ENCODE data around the gene CABP4. TPM values are rescaled to one million over a fixed set of nuclear protein-coding genes. Genes with fewer than 3 reads are reported as not detected.

CABP4 gene
- total and polyA plus RNA-seq, 8 donors = 0.58 to 1.5 (median 0.99) TPM; not detected in 1

- Histone ChIP-seq H3K27me3 (no peaks in the 10 kb centered on the region), H3K4me3 (peak within 1 kb of the TSS; percentile 59 to 94 (median 84)), H3K36me3 (peaks cover 0 to 12% (median 6%) of the 10 kb centered on the region in 3 donors), H3K27ac (peak within 1 kb of the TSS; percentile 62 to 89 (median 76)), H3K9me3 (no peaks in the 10 kb centered on the region), H3K4me1 (peaks cover 4 to 14% (median 12%) of the 10 kb centered on the region in 3 donors)
- intact Hi-C loops (cut with DNase I) = no loop called here
- FAIRE-seq (no peak), DNase-seq (peak; percentile 98 to 100 (median 98)), ATAC-seq (peak; percentile 95 to 98 (median 96))
- 0 to 1% methylated on average over 64 to 68 of the region's 68 CpGs for WGBS, 2 donors
- TF ChIP-seq CTCF (IDR thresholded peaks at IDR 0.05) = no peak
Measured at GRCh38 chr11:67428052-67429001, 26.8 kb upstream of the CABP4 start, which contains the start of gene RPS6KB2. Gene RPS6KB2, plus strand, starts transcription at chr11:67428494. Its CDS starts 52 bp downstream, at chr11:67428546.

- intact Hi-C loops (cut with DNase I) = no loop called here
- no peak for TF ChIP-seq CTCF (IDR thresholded peaks at IDR 0.05)
- FAIRE-seq (no peak), ATAC-seq (no peak), DNase-seq (no peak)
- Histone ChIP-seq H3K27ac (peak overlapping the region in 1 of 4 donors; percentile 89), H3K36me3 (peaks cover 0 to 16% (median 8%) of the 10 kb centered on the region in 3 donors), H3K27me3 (no peaks in the 10 kb centered on the region), H3K9me3 (no peaks in the 10 kb centered on the region), H3K4me1 (peaks cover 4 to 14% (median 12%) of the 10 kb centered on the region in 3 donors), H3K4me3 (peak overlapping the region; percentile 59 to 94 (median 84))
- WGBS, 2 donors = 31 to 33% methylated on average over 12 of the region's 12 CpGs
Measured at GRCh38 chr11:67429038-67429668, 26.0 kb upstream of the CABP4 start.

- no peak for FAIRE-seq
- Histone ChIP-seq H3K4me3 (peak overlapping the region in 1 of 4 donors; percentile 85), H3K9me3 (no peaks in the 10 kb centered on the region), H3K27ac (no peak overlapping the region), H3K4me1 (peaks cover 4 to 14% (median 12%) of the 10 kb centered on the region in 3 donors), H3K27me3 (no peaks in the 10 kb centered on the region), H3K36me3 (peaks cover 0 to 16% (median 14%) of the 10 kb centered on the region in 3 donors)
- DNase-seq = no peak
- 64 to 69% methylated on average over 10 to 11 of the region's 11 CpGs for WGBS, 2 donors
- no peak for ATAC-seq
- no peak for TF ChIP-seq CTCF (IDR thresholded peaks at IDR 0.05)
- intact Hi-C loops (cut with DNase I) = loop anchor here in 1 of 3 donors (10.0 kb wide), 1 partner anchor 65 kb away; no protein-coding TSS in a partner anchor
Measured at GRCh38 chr11:67429722-67430121, 25.4 kb upstream of the CABP4 start.

GRCh38 chr11:67431346-67432249 lies 23.6 kb upstream of the CABP4 start:
- Histone ChIP-seq H3K36me3 (peaks cover 0 to 16% (median 14%) of the 10 kb centered on the region in 3 donors), H3K4me1 (peaks cover 4 to 14% (median 12%) of the 10 kb centered on the region in 3 donors), H3K4me3 (no peak overlapping the region), H3K9me3 (no peaks in the 10 kb centered on the region), H3K27me3 (no peaks in the 10 kb centered on the region), H3K27ac (no peak overlapping the region)
- FAIRE-seq (no peak), ATAC-seq (no peak), DNase-seq (peak in 1 of 6 donors; percentile 51)
- 87 to 93% methylated on average over 24 of the region's 24 CpGs for WGBS, 2 donors
- intact Hi-C loops (cut with DNase I) = loop anchor here in 1 of 3 donors (10.0 kb wide), 1 partner anchor 63 kb away; no protein-coding TSS in a partner anchor
- TF ChIP-seq CTCF (IDR thresholded peaks at IDR 0.05) = no peak

All from pancreas (tissue), 10 donors.